ENCODE results near the gene ABLIM2.

DNA sequence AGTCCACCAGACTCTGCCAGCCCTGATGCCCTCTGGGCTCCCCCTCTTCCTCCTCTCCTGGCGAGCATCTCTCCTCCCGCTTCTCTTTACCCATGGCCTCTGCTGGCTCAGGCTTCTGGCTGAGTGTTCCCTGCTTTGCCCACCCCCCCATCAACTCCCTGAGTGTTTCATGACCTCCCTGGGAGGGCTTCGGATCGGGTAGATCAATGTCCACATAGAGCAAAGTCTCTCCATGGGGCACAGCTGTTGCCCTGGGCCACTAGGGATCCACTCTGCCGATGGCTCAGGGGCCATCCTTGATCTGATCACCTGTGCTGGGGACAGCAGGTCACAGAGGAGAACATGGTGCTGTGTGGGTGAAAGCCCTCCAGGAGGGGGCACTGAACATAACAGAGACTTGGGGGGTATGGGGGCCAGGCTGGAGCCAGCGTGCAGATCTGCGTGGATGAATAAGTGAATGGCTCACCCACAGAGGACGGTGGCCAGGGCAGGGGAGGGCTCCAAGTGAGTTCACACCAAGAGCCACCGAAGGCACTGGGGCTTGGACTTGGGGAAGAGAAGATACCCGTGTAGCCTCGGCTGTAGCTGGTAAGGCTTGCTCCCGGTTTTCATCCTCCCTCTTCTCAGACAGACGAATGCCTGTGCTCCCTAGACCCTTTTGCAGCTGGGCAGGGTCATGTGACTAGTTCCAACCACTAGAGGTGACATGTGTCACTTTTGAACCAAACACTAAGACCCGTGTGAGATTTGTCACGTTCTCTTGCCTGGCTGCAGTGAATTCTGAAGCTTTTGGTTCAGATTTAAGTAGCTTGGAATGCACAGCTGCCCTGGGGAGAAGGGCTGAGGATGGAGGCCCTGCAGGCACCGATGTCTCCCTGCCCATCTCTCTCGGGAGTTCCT is 195.8 kb downstream of the ABLIM2 start:
- TF ChIP-seq ZNF782 (CRISPR knock-in tag; IDR thresholded peaks at IDR 0.05; ENCODE audit: borderline replicate concordance), result no peak
- TF ChIP-seq, protein P1, sequence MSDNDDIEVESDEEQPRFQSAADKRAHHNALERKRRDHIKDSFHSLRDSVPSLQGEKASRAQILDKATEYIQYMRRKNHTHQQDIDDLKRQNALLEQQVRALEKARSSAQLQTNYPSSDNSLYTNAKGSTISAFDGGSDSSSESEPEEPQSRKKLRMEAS (IDR thresholded peaks at IDR 0.05), result no peak
- TF ChIP-seq EP300 (IDR thresholded peaks at IDR 0.05; ENCODE audit: low read depth in 2 of 2, low read length in 2 of 2), result no peak
- no peak for TF ChIP-seq EP300 (CRISPR knock-in tag; IDR thresholded peaks at IDR 0.05; ENCODE audit: borderline replicate concordance)
- TF ChIP-seq, protein P2, sequence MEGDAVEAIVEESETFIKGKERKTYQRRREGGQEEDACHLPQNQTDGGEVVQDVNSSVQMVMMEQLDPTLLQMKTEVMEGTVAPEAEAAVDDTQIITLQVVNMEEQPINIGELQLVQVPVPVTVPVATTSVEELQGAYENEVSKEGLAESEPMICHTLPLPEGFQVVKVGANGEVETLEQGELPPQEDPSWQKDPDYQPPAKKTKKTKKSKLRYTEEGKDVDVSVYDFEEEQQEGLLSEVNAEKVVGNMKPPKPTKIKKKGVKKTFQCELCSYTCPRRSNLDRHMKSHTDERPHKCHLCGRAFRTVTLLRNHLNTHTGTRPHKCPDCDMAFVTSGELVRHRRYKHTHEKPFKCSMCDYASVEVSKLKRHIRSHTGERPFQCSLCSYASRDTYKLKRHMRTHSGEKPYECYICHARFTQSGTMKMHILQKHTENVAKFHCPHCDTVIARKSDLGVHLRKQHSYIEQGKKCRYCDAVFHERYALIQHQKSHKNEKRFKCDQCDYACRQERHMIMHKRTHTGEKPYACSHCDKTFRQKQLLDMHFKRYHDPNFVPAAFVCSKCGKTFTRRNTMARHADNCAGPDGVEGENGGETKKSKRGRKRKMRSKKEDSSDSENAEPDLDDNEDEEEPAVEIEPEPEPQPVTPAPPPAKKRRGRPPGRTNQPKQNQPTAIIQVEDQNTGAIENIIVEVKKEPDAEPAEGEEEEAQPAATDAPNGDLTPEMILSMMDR (CRISPR knock-in tag; IDR thresholded peaks at IDR 0.05), result no peak
- TF ChIP-seq GATAD1 (CRISPR knock-in tag; IDR thresholded peaks at IDR 0.05), result no peak
- no peak for TF ChIP-seq NAIF1 (CRISPR knock-in tag; IDR thresholded peaks at IDR 0.05; ENCODE audit: borderline replicate concordance)

Measured in HepG2 (cell line).